Upper lobe of right lung (tissue), 1 donor: ENCODE data around the gene XG. TPM values are rescaled to one million over a fixed set of nuclear protein-coding genes. Genes with fewer than 3 reads are reported as not detected.
"Not testable (repeated sequence)": the region's sequence is repeated elsewhere in the genome, so short reads cannot be mapped to it uniquely, and the experiment has no call there.

Experiments
- ATAC-seq: fragments of 200-7000 bp; cut with Tn5 transposase; one replicate; pipeline ENCODE4 v1.9.1; 2020; ENCODE audit warnings: mild to moderate bottlenecking, moderate library complexity
- DNase-seq: peaks from one replicate; pipeline ENCODE4 v3.0.0-alpha.2; 2020
- H3K27ac ChIP-seq: fragments of 200-600 bp; one replicate; pipeline ENCODE4 v1.8.0; 2022
- H3K27me3 ChIP-seq: fragments of 200-600 bp; one replicate; pipeline ENCODE4 v1.8.0; 2022; ENCODE audit warnings: mild to moderate bottlenecking
- H3K36me3 ChIP-seq: fragments of 200-600 bp; one replicate; pipeline ENCODE4 v1.8.0; 2022
- H3K4me1 ChIP-seq: fragments of 200-600 bp; one replicate; pipeline ENCODE4 v1.8.0; 2022
- H3K4me3 ChIP-seq: fragments of 200-600 bp; one replicate; pipeline ENCODE4 v1.8.0; 2022; ENCODE audit warnings: mild to moderate bottlenecking
- H3K9me3 ChIP-seq: fragments of 200-600 bp; one replicate; pipeline ENCODE4 v1.8.0; 2022
- CTCF ChIP-seq: fragments of 200-600 bp; IDR thresholded peaks from one replicate; pipeline ENCODE4 v1.8.0; 2022; ENCODE audit warnings: antibody characterized with exemption
- intact Hi-C: fragments of 100-400 bp; cut with DNase I; formaldehyde crosslinking; loops from one replicate; pipeline ENCODE4 v1.11.0; 2022
- total RNA-seq: library from RNA; stranded (reverse); fragmentation: NEBNext Ultra II Directional; extraction: Animal tissue kit (Norgen Biotek cat#: 25700); gene quantifications from one replicate; pipeline ENCODE4 v1.2.1, GENCODE V29; 2021
- donor health status: DM: no; HTN: yes; CAD: no; lungs with severe emphysema.

The XG gene
- total RNA-seq, 1 donor from 2014 or later = 0.64 TPM

- no peak overlapping the region for H3K4me3 ChIP-seq
- H3K36me3 ChIP-seq = no peaks in the 10 kb centered on the region
- H3K27me3 ChIP-seq = no peaks in the 10 kb centered on the region
- no peak overlapping the region for H3K27ac ChIP-seq
- DNase-seq (no peak), ATAC-seq (no peak)
- H3K4me1 ChIP-seq = no peaks in the 10 kb centered on the region
- TF ChIP-seq CTCF = no peak
- no peaks in the 10 kb centered on the region for H3K9me3 ChIP-seq
- intact Hi-C loops = no loop called here
These were observed 37.1 kb downstream of the XG start for GRCh38 chrX:2788980-2789379.

GRCh38 chrX:2789569-2789968, 37.7 kb downstream of the XG start:
- no peak for DNase-seq
- no peak for ATAC-seq
- Histone ChIP-seq H3K27ac (no peak overlapping the region), H3K9me3 (no peaks in the 10 kb centered on the region), H3K27me3 (no peaks in the 10 kb centered on the region), H3K36me3 (no peaks in the 10 kb centered on the region), H3K4me1 (no peaks in the 10 kb centered on the region), H3K4me3 (no peak overlapping the region)
- intact Hi-C loops = no loop called here
- no peak for TF ChIP-seq CTCF

GRCh38 chrX:2793752-2794151, 41.9 kb downstream of the XG start:
- H3K27ac ChIP-seq = no peak overlapping the region
- no peaks in the 10 kb centered on the region for H3K4me1 ChIP-seq
- H3K27me3 ChIP-seq = no peaks in the 10 kb centered on the region
- no peaks in the 10 kb centered on the region for H3K36me3 ChIP-seq
- H3K4me3 ChIP-seq = no peak overlapping the region
- ATAC-seq (no peak), DNase-seq (no peak)
- H3K9me3 ChIP-seq = no peaks in the 10 kb centered on the region
- no peak for TF ChIP-seq CTCF
- intact Hi-C loops = no loop called here

GRCh38 chrX:2794336-2794735, 42.5 kb downstream of the XG start:
- Histone ChIP-seq H3K4me3 (no peak overlapping the region), H3K36me3 (no peaks in the 10 kb centered on the region), H3K27ac (no peak overlapping the region), H3K9me3 (no peaks in the 10 kb centered on the region), H3K4me1 (no peaks in the 10 kb centered on the region), H3K27me3 (no peaks in the 10 kb centered on the region)
- intact Hi-C loops = no loop called here
- DNase-seq (no peak), ATAC-seq (no peak)
- TF ChIP-seq CTCF = no peak

GRCh38 chrX:2796808-2797207, 45.0 kb downstream of the XG start:
- DNase-seq, H3K4me1 ChIP-seq, H3K9me3 ChIP-seq, intact Hi-C loops, H3K36me3 ChIP-seq, H3K27ac ChIP-seq, H3K27me3 ChIP-seq, H3K4me3 ChIP-seq, ATAC-seq: not testable (repeated sequence)

GRCh38 chrX:2799369-2799768, 47.5 kb downstream of the XG start:
- no peaks in the 10 kb centered on the region for H3K36me3 ChIP-seq
- TF ChIP-seq CTCF = no peak
- ATAC-seq (no peak), DNase-seq (no peak)
- intact Hi-C loops = no loop called here
- H3K27ac ChIP-seq = no peak overlapping the region
- no peak overlapping the region for H3K4me3 ChIP-seq
- no peaks in the 10 kb centered on the region for H3K9me3 ChIP-seq
- H3K4me1 ChIP-seq = no peaks in the 10 kb centered on the region
- no peaks in the 10 kb centered on the region for H3K27me3 ChIP-seq

GRCh38 chrX:2799980-2800379, 48.1 kb downstream of the XG start:
- H3K27ac ChIP-seq, ATAC-seq, intact Hi-C loops, H3K36me3 ChIP-seq, H3K27me3 ChIP-seq, H3K9me3 ChIP-seq, H3K4me1 ChIP-seq, H3K4me3 ChIP-seq, DNase-seq: not testable (repeated sequence)
